Hepatocyte (in vitro differentiated cells): Measurements from ENCODE around the gene LIPE. TPM values are rescaled to one million over a fixed set of nuclear protein-coding genes. Genes with fewer than 3 reads are reported as not detected.
A peak's percentile ranks its signal among the peaks of the same experiment; 100 is the strongest.

Experiments
- DNase-seq: peaks from one replicate; pipeline ENCODE4 v3.0.0-alpha.2; 2016; ENCODE audit warnings: low spot score
- H2AFZ ChIP-seq: fragments of 200-600 bp; sonication (generic); 2 replicates; pipeline ENCODE4 v1.6.0; 2016; ENCODE audit warnings: antibody characterized with exemption, mild to moderate bottlenecking
- H3K27ac ChIP-seq: fragments of 200-600 bp; sonication (generic); 2 replicates; pipeline ENCODE4 v1.5.1; 2016; ENCODE audit warnings: mild to moderate bottlenecking
- H3K27me3 ChIP-seq: fragments of 200-600 bp; sonication (generic); 2 replicates; pipeline ENCODE4 v1.6.1; 2016
- H3K36me3 ChIP-seq: fragments of 200-600 bp; sonication (generic); replicated peaks from 2 replicates; pipeline ENCODE4 v1.5.1; 2016; ENCODE audit warnings: low read depth; ENCODE audit not compliant: insufficient read depth
- H3K4me1 ChIP-seq: fragments of 200-600 bp; sonication (generic); 2 replicates; pipeline ENCODE4 v1.5.1; 2016; ENCODE audit warnings: mild to moderate bottlenecking, moderate library complexity; ENCODE audit not compliant: insufficient read depth
- H3K4me2 ChIP-seq: fragments of 200-600 bp; sonication (generic); 2 replicates; pipeline ENCODE4 v1.6.0; 2016
- H3K4me3 ChIP-seq: fragments of 200-600 bp; sonication (generic); 2 replicates; pipeline ENCODE4 v1.5.1; 2016; ENCODE audit warnings: mild to moderate bottlenecking
- H3K79me2 ChIP-seq: fragments of 200-600 bp; sonication (generic); 2 replicates; pipeline ENCODE4 v1.6.0; 2017; ENCODE audit warnings: mild to moderate bottlenecking
- H3K9me2 ChIP-seq: fragments of 200-600 bp; sonication (generic); replicated peaks from 2 replicates; pipeline ENCODE4 v1.6.0; 2017; ENCODE audit warnings: mild to moderate bottlenecking; ENCODE audit not compliant: insufficient read depth
- H3K9me3 ChIP-seq: fragments of 200-600 bp; sonication (generic); 2 replicates; pipeline ENCODE4 v1.5.1; 2016; ENCODE audit warnings: low read depth, mild to moderate bottlenecking
- H4K20me1 ChIP-seq: fragments of 200-600 bp; sonication (generic); 2 replicates; pipeline ENCODE4 v1.6.0; 2016; ENCODE audit warnings: mild to moderate bottlenecking; ENCODE audit not compliant: insufficient read depth, poor library complexity, severe bottlenecking
- EZH2 ChIP-seq: fragments of 200-600 bp; sonication (generic); IDR thresholded peaks from 2 replicates; pipeline ENCODE4 v1.6.1; 2016; ENCODE audit warnings: antibody characterized with exemption, mild to moderate bottlenecking, borderline replicate concordance
- EZH2phosphoT487 ChIP-seq: fragments of 200-600 bp; sonication (generic); IDR thresholded peaks from one replicate; pipeline ENCODE4 v1.6.1; 2018; ENCODE audit warnings: antibody characterized with exemption, mild to moderate bottlenecking, low read depth, moderate library complexity; ENCODE audit not compliant: unreplicated experiment, severe bottlenecking
- WGBS: methylation state at CpG from one replicate; pipeline ENCODE4 v1.1.6; 2016; ENCODE audit warnings: low lambda C conversion rate; ENCODE audit errors: missing lambda C conversion rate; 5-methylcytosine and 5-hydroxymethylcytosine counted together
- polyA plus RNA-seq: library from polyadenylated mRNA; unstranded; fragments of >200 nt; fragmentation: Nextera tagmentation; extraction: Ambion mirVana; gene quantifications from 2 replicates; pipeline ENCODE4 v1.2.1, GENCODE V29; 2016
- total RNA-seq: library from RNA; depleted of rRNA; stranded (reverse); fragments of >200 nt; gene quantifications from 2 replicates; pipeline ENCODE4 v1.2.3, GENCODE V29; 2014
- TF ChIP-seq, protein P1 (sequence below): fragments of 200-600 bp; sonication (generic); IDR thresholded peaks from 2 replicates; pipeline ENCODE4 v1.5.1; 2016; ENCODE audit warnings: antibody characterized with exemption, mild to moderate bottlenecking; ENCODE audit not compliant: poor library complexity

Gene LIPE
- total and polyA plus RNA-seq, 2 experiments from 2014 or later = 6.4 to 7.1 TPM

DNA sequence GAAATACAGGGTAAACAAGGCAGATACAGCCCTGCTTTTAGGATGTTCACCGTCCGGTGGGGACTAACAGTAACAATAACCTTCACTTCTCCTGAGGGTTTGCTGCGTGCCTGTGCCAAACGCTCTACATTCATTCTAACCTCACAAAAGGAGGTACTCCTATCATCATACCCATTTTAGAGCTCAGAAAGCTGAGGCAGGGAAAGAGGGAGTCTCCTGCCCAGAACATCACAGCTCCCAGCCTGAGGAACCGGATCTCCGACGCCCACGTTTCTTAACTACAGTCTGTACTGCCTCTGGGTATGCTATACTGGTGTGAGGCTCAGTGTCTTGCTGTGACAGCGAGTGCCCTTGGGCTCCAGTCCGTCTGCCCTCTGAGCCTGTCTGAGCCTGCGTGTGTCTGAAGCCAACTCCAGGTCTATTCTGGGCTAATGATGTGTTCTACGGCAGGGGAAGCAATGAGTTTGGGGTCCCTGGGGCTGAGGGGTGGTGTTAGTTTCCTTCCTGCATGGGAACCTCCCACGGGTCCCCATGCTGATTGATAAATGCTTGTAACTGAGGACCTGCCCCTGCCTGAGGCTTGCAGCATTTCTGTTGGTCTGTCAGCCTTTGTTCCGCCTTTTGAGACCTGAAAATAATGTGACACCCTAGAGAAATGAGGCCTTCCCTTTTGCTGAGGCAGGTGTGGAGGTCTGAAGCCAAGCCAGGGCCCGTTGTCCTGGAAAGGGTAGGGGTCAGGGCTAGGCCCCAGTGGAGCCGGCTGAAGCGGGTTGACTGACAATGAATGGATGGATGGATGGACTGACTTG is 4.9 kb downstream of the LIPE start:
- Histone ChIP-seq H3K79me2 (peaks cover 2% of the 10 kb centered on the region), H3K9me2 (no peaks in the 10 kb centered on the region), H3K4me3 (peak overlapping the region; percentile 81), H3K27ac (no peak overlapping the region), H4K20me1 (no peaks in the 10 kb centered on the region), H3K36me3 (no peaks in the 10 kb centered on the region), H3K9me3 (no peaks in the 10 kb centered on the region), H3K4me2 (peak overlapping the region; percentile 89), H3K27me3 (no peaks in the 10 kb centered on the region), H2AFZ (peak overlapping the region; percentile 82), H3K4me1 (peaks cover 14% of the 10 kb centered on the region)
- WGBS = 79% methylated on average over 17 of the region's 17 CpGs
- no peak for DNase-seq
- no peak for TF ChIP-seq EZH2phosphoT487
- TF ChIP-seq, protein P1, sequence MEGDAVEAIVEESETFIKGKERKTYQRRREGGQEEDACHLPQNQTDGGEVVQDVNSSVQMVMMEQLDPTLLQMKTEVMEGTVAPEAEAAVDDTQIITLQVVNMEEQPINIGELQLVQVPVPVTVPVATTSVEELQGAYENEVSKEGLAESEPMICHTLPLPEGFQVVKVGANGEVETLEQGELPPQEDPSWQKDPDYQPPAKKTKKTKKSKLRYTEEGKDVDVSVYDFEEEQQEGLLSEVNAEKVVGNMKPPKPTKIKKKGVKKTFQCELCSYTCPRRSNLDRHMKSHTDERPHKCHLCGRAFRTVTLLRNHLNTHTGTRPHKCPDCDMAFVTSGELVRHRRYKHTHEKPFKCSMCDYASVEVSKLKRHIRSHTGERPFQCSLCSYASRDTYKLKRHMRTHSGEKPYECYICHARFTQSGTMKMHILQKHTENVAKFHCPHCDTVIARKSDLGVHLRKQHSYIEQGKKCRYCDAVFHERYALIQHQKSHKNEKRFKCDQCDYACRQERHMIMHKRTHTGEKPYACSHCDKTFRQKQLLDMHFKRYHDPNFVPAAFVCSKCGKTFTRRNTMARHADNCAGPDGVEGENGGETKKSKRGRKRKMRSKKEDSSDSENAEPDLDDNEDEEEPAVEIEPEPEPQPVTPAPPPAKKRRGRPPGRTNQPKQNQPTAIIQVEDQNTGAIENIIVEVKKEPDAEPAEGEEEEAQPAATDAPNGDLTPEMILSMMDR = no peak
- TF ChIP-seq EZH2 = no peak

DNA sequence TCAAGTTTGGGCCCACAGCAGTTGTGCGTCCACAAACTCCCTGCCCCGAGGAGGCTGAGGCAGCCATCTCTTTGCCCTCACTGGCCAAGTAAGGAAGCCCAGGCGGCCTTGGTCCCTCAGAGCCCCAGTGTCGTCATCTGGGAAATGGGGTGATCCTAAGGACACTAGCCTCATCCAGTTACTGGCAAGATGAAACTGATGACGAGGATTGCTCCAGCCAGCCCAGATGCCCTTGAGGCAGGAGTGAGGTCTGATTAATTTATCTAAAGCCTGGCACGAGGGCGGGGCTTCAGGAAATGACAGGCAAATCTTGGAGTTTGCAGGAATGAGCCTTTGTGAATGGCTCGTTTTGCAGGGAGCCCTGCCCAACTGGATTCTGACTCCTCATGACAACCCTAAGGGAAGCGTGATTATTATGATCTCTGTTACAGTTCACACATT is 5.6 kb downstream of the LIPE start:
- no peaks in the 10 kb centered on the region for H4K20me1 ChIP-seq
- no peaks in the 10 kb centered on the region for H3K9me2 ChIP-seq
- TF ChIP-seq EZH2 (no peak), EZH2phosphoT487 (no peak)
- TF ChIP-seq, protein P1 = no peak
- H3K36me3 ChIP-seq = no peaks in the 10 kb centered on the region
- no peak for DNase-seq
- H3K9me3 ChIP-seq = no peaks in the 10 kb centered on the region
- peaks cover 14% of the 10 kb centered on the region for H3K4me1 ChIP-seq
- no peak overlapping the region for H3K4me2 ChIP-seq
- H3K4me3 ChIP-seq = no peak overlapping the region
- no peak overlapping the region for H3K27ac ChIP-seq
- no peaks in the 10 kb centered on the region for H3K27me3 ChIP-seq
- WGBS = 90% methylated on average over 9 of the region's 9 CpGs
- H3K79me2 ChIP-seq = peaks cover 2% of the 10 kb centered on the region
- H2AFZ ChIP-seq = no peak overlapping the region

DNA sequence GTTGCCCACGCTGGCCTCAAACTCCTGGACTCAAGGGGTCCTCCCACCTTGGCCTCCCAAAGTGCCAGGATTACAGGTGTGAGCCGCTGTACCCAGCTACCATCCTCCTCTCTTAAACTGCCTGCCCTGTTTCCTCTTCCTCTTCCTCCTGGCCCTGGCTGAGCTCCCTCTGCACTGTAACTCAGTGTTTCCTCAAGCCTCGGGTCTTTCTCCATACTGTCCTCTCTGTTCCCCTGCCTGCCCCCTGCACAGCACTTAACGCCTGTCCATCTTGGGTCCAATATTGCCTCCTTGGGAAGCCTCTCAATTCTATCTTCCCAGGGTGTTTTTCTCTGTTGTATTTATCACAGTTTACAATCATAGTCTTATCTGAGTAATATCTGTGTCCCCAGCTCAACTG is 6.1 kb downstream of the LIPE start:
- Histone ChIP-seq H3K9me3 (no peaks in the 10 kb centered on the region), H2AFZ (no peak overlapping the region), H4K20me1 (no peaks in the 10 kb centered on the region), H3K4me1 (peaks cover 14% of the 10 kb centered on the region), H3K27ac (no peak overlapping the region), H3K36me3 (no peaks in the 10 kb centered on the region), H3K79me2 (peaks cover 2% of the 10 kb centered on the region), H3K4me3 (no peak overlapping the region), H3K27me3 (no peaks in the 10 kb centered on the region), H3K9me2 (no peaks in the 10 kb centered on the region), H3K4me2 (no peak overlapping the region)
- TF ChIP-seq, protein P1 = no peak
- TF ChIP-seq EZH2phosphoT487 = no peak
- no peak for TF ChIP-seq EZH2
- no peak for DNase-seq
- WGBS = 94% methylated on average over 4 of the region's 4 CpGs
